ENCODE results near the gene S100A8. TPM values are rescaled to one million over a fixed set of nuclear protein-coding genes. Genes with fewer than 3 reads are reported as not detected.

Gene S100A8
- total RNA-seq, 1 experiment from 2014 or later = not detected

DNA sequence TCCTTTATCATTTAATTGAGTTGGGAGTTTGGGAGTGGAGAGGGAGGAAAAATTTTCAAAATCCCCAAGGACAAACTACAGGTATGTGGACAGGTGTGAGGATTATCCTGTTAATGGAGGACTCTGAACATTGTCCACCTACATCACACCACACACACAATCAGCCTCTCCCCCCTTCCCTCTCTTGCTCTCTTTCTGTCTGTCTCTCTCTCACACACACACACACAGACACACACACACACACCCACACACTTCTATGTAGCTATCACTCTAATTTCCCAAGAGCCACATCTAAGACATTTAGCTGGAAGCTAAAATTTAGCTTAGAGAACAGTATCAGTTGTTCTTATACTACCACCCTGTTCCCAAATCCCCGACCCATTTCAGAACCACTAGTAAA lies 1.5 kb downstream of the S100A8 start:
- Histone ChIP-seq H3K27me3 (ENCODE audit: control insufficient read depth, insufficient read depth, low read length) (no peaks in the 10 kb centered on the region), H3K4me3 (ENCODE audit: insufficient read depth, low read depth, low read length) (no peak overlapping the region), H3K36me3 (replicated peaks; ENCODE audit: control insufficient read depth, insufficient read depth, low read length) (no peaks in the 10 kb centered on the region)
- no peak for DNase-seq

- Histone ChIP-seq H3K27me3 (ENCODE audit: control insufficient read depth, insufficient read depth, low read length) (no peaks in the 10 kb centered on the region), H3K36me3 (replicated peaks; ENCODE audit: control insufficient read depth, insufficient read depth, low read length) (no peaks in the 10 kb centered on the region), H3K4me3 (ENCODE audit: insufficient read depth, low read depth, low read length) (no peak overlapping the region)
- DNase-seq = no peak
Observed at GRCh38 chr1:153387785-153388184, 3.1 kb downstream of the S100A8 start.

DNA sequence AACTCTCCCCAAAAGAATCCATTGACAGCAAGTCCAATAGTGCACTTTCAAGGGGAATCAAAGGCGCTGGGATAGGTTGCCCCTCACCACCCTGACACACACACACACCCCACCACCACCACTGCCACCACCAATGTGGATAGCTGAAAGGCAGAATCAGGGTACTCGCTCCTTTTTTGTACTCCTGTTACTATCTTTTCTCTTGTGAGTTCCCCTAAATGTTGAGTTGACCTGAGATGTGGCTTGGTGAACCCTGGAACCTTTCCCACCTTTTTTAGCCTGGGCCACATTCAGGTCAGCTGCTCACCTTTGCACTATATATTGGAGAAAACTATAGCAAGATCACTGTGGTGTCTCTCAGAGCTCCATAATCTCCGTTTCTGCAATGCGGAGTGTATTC lies 3.9 kb downstream of the S100A8 start:
- Histone ChIP-seq H3K36me3 (replicated peaks; ENCODE audit: control insufficient read depth, insufficient read depth, low read length) (no peaks in the 10 kb centered on the region), H3K27me3 (ENCODE audit: control insufficient read depth, insufficient read depth, low read length) (no peaks in the 10 kb centered on the region), H3K4me3 (ENCODE audit: insufficient read depth, low read depth, low read length) (no peak overlapping the region)
- no peak for DNase-seq

DNA sequence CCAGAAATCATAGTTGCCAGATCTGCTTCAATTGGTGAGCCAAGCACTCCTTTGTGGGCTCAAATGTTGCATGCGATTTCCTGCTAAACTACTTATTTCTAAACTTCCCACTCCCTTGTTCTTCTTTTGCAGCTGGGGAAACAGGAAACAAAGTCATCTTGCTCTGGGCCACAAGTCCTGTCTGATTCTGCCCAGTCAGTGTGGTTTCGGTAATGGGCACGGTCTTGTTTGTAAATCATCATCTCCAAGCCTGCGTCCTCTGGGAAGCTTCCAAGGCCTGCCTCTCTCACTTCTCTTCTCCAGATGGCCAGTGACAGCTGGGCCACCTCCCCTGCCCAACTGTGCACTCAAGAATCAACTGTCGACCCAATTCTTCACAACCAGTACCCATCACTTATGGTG lies 4.4 kb downstream of the S100A8 start:
- H3K4me3 ChIP-seq (ENCODE audit: insufficient read depth, low read depth, low read length) = no peak overlapping the region
- DNase-seq = no peak
- H3K36me3 ChIP-seq (replicated peaks; ENCODE audit: control insufficient read depth, insufficient read depth, low read length) = no peaks in the 10 kb centered on the region
- H3K27me3 ChIP-seq (ENCODE audit: control insufficient read depth, insufficient read depth, low read length) = no peaks in the 10 kb centered on the region

DNA sequence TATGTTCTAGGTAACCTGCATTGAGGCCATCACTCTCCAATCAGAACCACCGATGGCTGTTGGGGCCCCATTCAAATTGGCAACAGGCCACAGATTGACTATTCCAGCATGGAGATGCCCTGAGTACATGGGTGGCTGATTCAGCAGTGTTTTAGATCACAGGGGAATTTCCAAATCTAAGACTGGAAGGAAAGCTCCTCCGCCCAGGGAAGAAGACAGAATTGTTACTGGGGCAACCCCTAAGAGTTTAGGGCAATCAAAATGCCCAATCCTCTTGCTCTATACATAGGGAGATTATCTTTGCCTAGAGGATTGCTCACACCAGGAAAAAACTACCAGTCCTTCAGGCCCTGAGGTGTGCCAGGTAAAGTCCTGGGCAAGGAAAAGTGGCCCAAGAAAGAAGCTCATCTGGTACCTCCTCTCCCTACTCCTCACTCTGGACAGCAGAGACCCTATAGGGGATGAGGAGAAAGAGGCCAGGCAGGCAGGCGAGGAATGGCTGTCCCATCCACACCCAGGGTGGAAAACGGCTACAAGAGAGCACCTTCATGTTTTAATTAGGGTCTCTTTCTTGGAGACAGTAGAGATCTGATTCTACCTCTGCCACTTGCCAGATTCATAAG lies 5.8 kb downstream of the S100A8 start:
- DNase-seq = no peak
- H3K27me3 ChIP-seq (ENCODE audit: control insufficient read depth, insufficient read depth, low read length) = no peaks in the 10 kb centered on the region
- H3K36me3 ChIP-seq (replicated peaks; ENCODE audit: control insufficient read depth, insufficient read depth, low read length) = no peaks in the 10 kb centered on the region
- no peak overlapping the region for H3K4me3 ChIP-seq (ENCODE audit: insufficient read depth, low read depth, low read length)

DNA sequence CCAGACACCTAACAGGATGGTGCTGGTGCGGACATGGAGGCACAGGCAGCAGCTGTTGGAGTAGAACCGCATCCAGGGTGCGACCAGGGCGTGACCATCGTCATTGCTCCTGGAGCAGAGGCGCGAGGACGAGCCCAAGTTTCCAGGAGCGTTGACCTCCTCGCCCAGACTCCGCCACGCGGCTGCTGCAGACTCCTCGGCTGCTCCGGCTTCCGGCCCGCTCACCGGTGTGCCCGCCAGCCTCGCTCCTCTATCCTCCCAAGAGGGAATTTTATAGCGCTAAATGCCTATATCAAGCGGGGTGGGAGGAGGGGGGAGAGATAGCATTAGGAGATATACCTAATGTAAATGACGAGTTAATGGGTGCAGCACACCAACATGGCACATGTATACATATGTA lies 10.2 kb downstream of the S100A8 start:
- H3K4me3 ChIP-seq (ENCODE audit: insufficient read depth, low read depth, low read length) = no peak overlapping the region
- DNase-seq = no peak

DNA sequence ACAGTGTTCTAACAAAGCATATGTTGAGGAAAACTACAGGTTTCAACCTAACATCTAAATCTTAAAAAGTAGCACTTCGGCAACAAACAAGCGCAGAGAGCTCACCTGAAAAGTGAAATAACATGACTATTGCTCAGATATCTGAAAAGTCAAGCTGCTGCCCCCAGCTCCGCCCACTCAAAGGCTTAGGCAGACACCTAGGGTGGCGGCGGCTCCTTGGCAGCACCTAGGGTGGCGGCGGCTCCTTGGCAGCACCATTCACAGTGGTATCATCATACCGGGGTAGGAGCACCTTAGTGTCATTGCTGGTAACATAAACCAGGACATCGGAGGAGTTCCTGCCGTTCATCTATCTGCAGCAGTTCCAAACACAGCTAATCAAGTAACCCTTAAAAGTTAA lies 11.3 kb downstream of the S100A8 start:
- Histone ChIP-seq H3K27me3 (ENCODE audit: control insufficient read depth, insufficient read depth, low read length) (no peaks in the 10 kb centered on the region), H3K4me3 (ENCODE audit: insufficient read depth, low read depth, low read length) (no peak overlapping the region), H3K36me3 (replicated peaks; ENCODE audit: control insufficient read depth, insufficient read depth, low read length) (no peaks in the 10 kb centered on the region)
- no peak for DNase-seq

More for the DNA sequence above, 10.2 kb downstream of the S100A8 start:
- no peaks in the 10 kb centered on the region for H3K27me3 ChIP-seq (ENCODE audit: control insufficient read depth, insufficient read depth, low read length)
- no peaks in the 10 kb centered on the region for H3K36me3 ChIP-seq (replicated peaks; ENCODE audit: control insufficient read depth, insufficient read depth, low read length)

- H3K27me3 ChIP-seq (ENCODE audit: control insufficient read depth, insufficient read depth, low read length) = no peaks in the 10 kb centered on the region
- no peak within 1 kb of the TSS for H3K4me3 ChIP-seq (ENCODE audit: insufficient read depth, low read depth, low read length)
Observed at GRCh38 chr1:153375511-153375910, 15.4 kb downstream of the S100A8 start, which contains the start of gene S100A12. Gene S100A12, minus strand, starts transcription at chr1:153375621. Its CDS starts 1,029 bp downstream, at chr1:153374592.

GRCh38 chr1:153374071-153374470 lies 16.8 kb downstream of the S100A8 start:
- no peak for DNase-seq
- no peaks in the 10 kb centered on the region for H3K36me3 ChIP-seq (replicated peaks; ENCODE audit: control insufficient read depth, insufficient read depth, low read length)
- no peak overlapping the region for H3K4me3 ChIP-seq (ENCODE audit: insufficient read depth, low read depth, low read length)
- H3K27me3 ChIP-seq (ENCODE audit: control insufficient read depth, insufficient read depth, low read length) = no peaks in the 10 kb centered on the region

More at GRCh38 chr1:153375511-153375910, 15.4 kb downstream of the S100A8 start, which contains the start of gene S100A12:
- no peaks in the 10 kb centered on the region for H3K36me3 ChIP-seq (replicated peaks; ENCODE audit: control insufficient read depth, insufficient read depth, low read length)
- DNase-seq = no peak

- no peak for DNase-seq
- Histone ChIP-seq H3K27me3 (ENCODE audit: control insufficient read depth, insufficient read depth, low read length) (no peaks in the 10 kb centered on the region), H3K4me3 (ENCODE audit: insufficient read depth, low read depth, low read length) (no peak overlapping the region), H3K36me3 (replicated peaks; ENCODE audit: control insufficient read depth, insufficient read depth, low read length) (no peaks in the 10 kb centered on the region)
Observed at GRCh38 chr1:153372571-153372970, 18.3 kb downstream of the S100A8 start.

- Histone ChIP-seq H3K27me3 (ENCODE audit: control insufficient read depth, insufficient read depth, low read length) (no peaks in the 10 kb centered on the region), H3K4me3 (ENCODE audit: insufficient read depth, low read depth, low read length) (no peak overlapping the region), H3K36me3 (replicated peaks; ENCODE audit: control insufficient read depth, insufficient read depth, low read length) (no peaks in the 10 kb centered on the region)
- no peak for DNase-seq
Observed at GRCh38 chr1:153371231-153371630, 19.6 kb downstream of the S100A8 start.

GRCh38 chr1:153370146-153370545 lies 20.7 kb downstream of the S100A8 start:
- no peak overlapping the region for H3K4me3 ChIP-seq (ENCODE audit: insufficient read depth, low read depth, low read length)
- H3K36me3 ChIP-seq (replicated peaks; ENCODE audit: control insufficient read depth, insufficient read depth, low read length) = no peaks in the 10 kb centered on the region
- no peak for DNase-seq
- H3K27me3 ChIP-seq (ENCODE audit: control insufficient read depth, insufficient read depth, low read length) = no peaks in the 10 kb centered on the region

- no peaks in the 10 kb centered on the region for H3K36me3 ChIP-seq (replicated peaks; ENCODE audit: control insufficient read depth, insufficient read depth, low read length)
- no peak for DNase-seq
- H3K4me3 ChIP-seq (ENCODE audit: insufficient read depth, low read depth, low read length) = no peak overlapping the region
- no peaks in the 10 kb centered on the region for H3K27me3 ChIP-seq (ENCODE audit: control insufficient read depth, insufficient read depth, low read length)
Observed at GRCh38 chr1:153368495-153368894, 22.4 kb downstream of the S100A8 start.

- no peaks in the 10 kb centered on the region for H3K36me3 ChIP-seq (replicated peaks; ENCODE audit: control insufficient read depth, insufficient read depth, low read length)
- no peak overlapping the region for H3K4me3 ChIP-seq (ENCODE audit: insufficient read depth, low read depth, low read length)
- DNase-seq = no peak
- no peaks in the 10 kb centered on the region for H3K27me3 ChIP-seq (ENCODE audit: control insufficient read depth, insufficient read depth, low read length)
Observed at GRCh38 chr1:153367090-153367489, 23.8 kb downstream of the S100A8 start.

DNA sequence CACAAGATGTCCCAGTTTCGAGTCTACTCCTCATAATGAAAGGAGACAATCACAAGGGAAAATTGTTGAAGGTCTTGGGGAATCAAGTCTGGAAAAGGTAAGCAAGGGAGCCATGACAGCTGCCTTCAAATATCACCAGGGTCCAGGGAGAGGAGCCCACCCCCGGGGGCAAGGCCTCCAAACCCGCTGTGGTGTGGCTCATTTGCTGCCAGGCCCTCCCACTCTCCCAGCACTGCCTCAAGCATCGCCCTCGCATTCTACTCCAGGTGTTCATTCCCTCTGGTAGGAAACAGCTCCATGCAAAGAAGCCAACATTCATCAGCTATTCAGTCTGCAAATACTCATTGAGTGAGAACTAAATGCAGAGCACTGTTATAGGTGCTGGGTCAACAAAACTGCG lies 24.6 kb downstream of the S100A8 start:
- no peak for DNase-seq
- Histone ChIP-seq H3K36me3 (replicated peaks; ENCODE audit: control insufficient read depth, insufficient read depth, low read length) (no peaks in the 10 kb centered on the region), H3K27me3 (ENCODE audit: control insufficient read depth, insufficient read depth, low read length) (no peaks in the 10 kb centered on the region), H3K4me3 (ENCODE audit: insufficient read depth, low read depth, low read length) (no peak overlapping the region)

DNA sequence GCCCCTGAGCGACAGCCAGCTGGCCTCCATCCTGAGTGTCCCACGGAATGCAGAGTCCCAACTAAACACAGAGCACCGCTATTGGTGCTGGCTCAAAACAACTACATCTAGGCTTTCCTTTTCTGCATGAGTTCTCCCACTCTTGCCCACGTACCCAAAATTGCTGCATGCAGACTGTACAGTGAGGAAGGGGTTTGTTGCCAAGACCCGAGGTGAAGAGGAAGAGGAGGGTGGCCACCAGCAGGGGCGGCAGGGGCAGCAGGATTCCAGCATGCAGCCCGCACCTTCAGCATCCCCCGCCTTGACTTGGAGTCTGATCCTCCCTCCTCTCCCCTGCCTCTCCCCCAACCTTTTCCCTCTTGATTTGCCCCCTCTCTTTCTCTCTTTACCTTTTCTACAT lies 25.2 kb downstream of the S100A8 start:
- Histone ChIP-seq H3K36me3 (replicated peaks; ENCODE audit: control insufficient read depth, insufficient read depth, low read length) (no peaks in the 10 kb centered on the region), H3K4me3 (ENCODE audit: insufficient read depth, low read depth, low read length) (no peak overlapping the region), H3K27me3 (ENCODE audit: control insufficient read depth, insufficient read depth, low read length) (no peaks in the 10 kb centered on the region)
- peak; percentile 26 for DNase-seq
